Measurements from ENCODE around the gene DOCK2. TPM values are rescaled to one million over a fixed set of nuclear protein-coding genes. Genes with fewer than 3 reads are reported as not detected.

Gene DOCK2
- polyA plus RNA-seq, 1 of the 3 experiments (the other 2 are of a cell fraction): 3.8 TPM

DNA sequence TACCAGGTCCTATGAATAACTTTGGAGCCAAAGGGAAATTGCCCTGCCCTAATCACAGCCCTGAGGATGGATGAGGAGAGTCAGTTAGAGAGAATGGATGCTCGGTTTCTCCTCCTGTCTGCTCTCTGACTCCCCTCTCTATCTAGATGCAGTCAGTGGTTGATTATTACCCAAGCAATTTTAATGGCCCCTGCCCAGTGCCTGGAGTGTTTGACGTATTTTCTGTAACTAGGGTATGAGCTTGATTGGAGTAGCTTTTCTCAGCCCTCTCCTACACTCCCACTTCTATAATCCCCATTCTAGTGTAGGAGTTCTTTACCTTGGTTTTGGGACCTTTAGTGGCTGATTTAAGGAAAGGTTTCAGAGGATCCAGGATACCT lies 60.4 kb downstream of the DOCK2 start:
- no peaks in the 10 kb centered on the region for H4K20me1 ChIP-seq (ENCODE audit: insufficient read depth)
- peak overlapping the region; percentile 87 to 96; a peak in 3 of 4 replicates for H3K27ac ChIP-seq (ENCODE audit: low read depth in 2 of 2, low read length in 1 of 2)
- CTCF ChIA-PET: no interaction called here
- H3K36me3 ChIP-seq (replicated peaks in 1 of 2; ENCODE audit: control insufficient read depth in 1 of 2, insufficient read depth in 2 of 2, low read length in 1 of 2): no peaks in the 10 kb centered on the region
- H3K79me2 ChIP-seq (ENCODE audit: insufficient read depth): peaks cover 9% of the 10 kb centered on the region; the same call in 1 of the 2 replicates
- H3K9ac ChIP-seq: peak overlapping the region; percentile 70; the same call in 1 of the 2 replicates
- peaks cover 34% of the 10 kb centered on the region for H3F3A ChIP-seq (replicated peaks; ENCODE audit: insufficient read depth)
- POLR2A ChIA-PET: no interaction called here
- no peaks in the 10 kb centered on the region for H3K27me3 ChIP-seq (ENCODE audit: insufficient read depth)
- H3K4me1 ChIP-seq (ENCODE audit: control insufficient read depth in 1 of 2, insufficient read depth in 2 of 2, low read depth in 1 of 2, low read length in 1 of 2): peaks cover 14 to 37% of the 10 kb centered on the region in 2 experiments
- TF ChIP-seq RFX5 (IDR thresholded peaks at IDR 0.05; ENCODE audit: low read length) (no peak), MXI1 (IDR thresholded peaks at IDR 0.05; ENCODE audit: low read depth, low read length) (no peak), FOXJ3 (CRISPR knock-in tag; IDR thresholded peaks at IDR 0.05) (no peak), GATA2 (CRISPR knock-in tag; IDR thresholded peaks at IDR 0.05) (no peak), TAF1 (IDR thresholded peaks at IDR 0.05; ENCODE audit: borderline replicate concordance, low read depth, low read length) (no peak)
- TF ChIP-seq, protein P1, sequence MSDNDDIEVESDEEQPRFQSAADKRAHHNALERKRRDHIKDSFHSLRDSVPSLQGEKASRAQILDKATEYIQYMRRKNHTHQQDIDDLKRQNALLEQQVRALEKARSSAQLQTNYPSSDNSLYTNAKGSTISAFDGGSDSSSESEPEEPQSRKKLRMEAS (IDR thresholded peaks at IDR 0.05; ENCODE audit: low read depth): no peak
- no peak overlapping the region for H2AFZ ChIP-seq (ENCODE audit: low read depth)
- no peaks in the 10 kb centered on the region for H3K9me2 ChIP-seq
- H3K4me3 ChIP-seq (ENCODE audit: low read depth in 2 of 2, low read length in 1 of 2): no peak overlapping the region
- DNase-seq: no peak
- peak overlapping the region; percentile 56; the same call in 1 of the 2 replicates for H3K4me2 ChIP-seq
- H3K9me3 ChIP-seq: no peaks in the 10 kb centered on the region
- 78% methylated on average over 2 of the region's 2 CpGs for WGBS (ENCODE audit: low lambda C conversion rate)

- ChIA-PET CTCF (interaction anchor here (1.1 kb wide), 1 partner anchor 19 kb away, joined by 4 read pairs; no protein-coding TSS in a partner anchor), POLR2A (no interaction called here)
- Histone ChIP-seq H3K4me3 (ENCODE audit: low read depth in 2 of 2, low read length in 1 of 2) (no peak overlapping the region), H3F3A (replicated peaks; ENCODE audit: insufficient read depth) (peaks cover 34% of the 10 kb centered on the region), H3K79me2 (ENCODE audit: insufficient read depth) (peaks cover 9% of the 10 kb centered on the region; the same call in 1 of the 2 replicates), H3K9ac (no peak overlapping the region), H3K4me2 (peak overlapping the region; percentile 56; the same call in 1 of the 2 replicates), H3K36me3 (replicated peaks in 1 of 2; ENCODE audit: control insufficient read depth in 1 of 2, insufficient read depth in 2 of 2, low read length in 1 of 2) (no peaks in the 10 kb centered on the region), H2AFZ (ENCODE audit: low read depth) (no peak overlapping the region), H3K9me3 (no peaks in the 10 kb centered on the region), H4K20me1 (ENCODE audit: insufficient read depth) (no peaks in the 10 kb centered on the region), H3K4me1 (ENCODE audit: control insufficient read depth in 1 of 2, insufficient read depth in 2 of 2, low read depth in 1 of 2, low read length in 1 of 2) (peaks cover 14 to 42% of the 10 kb centered on the region in 2 experiments), H3K27ac (ENCODE audit: low read depth in 2 of 2, low read length in 1 of 2) (peak overlapping the region; percentile 87 to 96; a peak in 3 of 4 replicates), H3K27me3 (ENCODE audit: insufficient read depth) (no peaks in the 10 kb centered on the region), H3K9me2 (no peaks in the 10 kb centered on the region)
- WGBS (ENCODE audit: low lambda C conversion rate): 76% methylated on average over 3 of the region's 3 CpGs
- no peak for DNase-seq
- TF ChIP-seq GATA2 (CRISPR knock-in tag; IDR thresholded peaks at IDR 0.05): no peak
- no peak for TF ChIP-seq FOXJ3 (CRISPR knock-in tag; IDR thresholded peaks at IDR 0.05)
- TF ChIP-seq RCOR1 (IDR thresholded peaks at IDR 0.05; ENCODE audit: low read length): no peak
- TF ChIP-seq, protein P2, sequence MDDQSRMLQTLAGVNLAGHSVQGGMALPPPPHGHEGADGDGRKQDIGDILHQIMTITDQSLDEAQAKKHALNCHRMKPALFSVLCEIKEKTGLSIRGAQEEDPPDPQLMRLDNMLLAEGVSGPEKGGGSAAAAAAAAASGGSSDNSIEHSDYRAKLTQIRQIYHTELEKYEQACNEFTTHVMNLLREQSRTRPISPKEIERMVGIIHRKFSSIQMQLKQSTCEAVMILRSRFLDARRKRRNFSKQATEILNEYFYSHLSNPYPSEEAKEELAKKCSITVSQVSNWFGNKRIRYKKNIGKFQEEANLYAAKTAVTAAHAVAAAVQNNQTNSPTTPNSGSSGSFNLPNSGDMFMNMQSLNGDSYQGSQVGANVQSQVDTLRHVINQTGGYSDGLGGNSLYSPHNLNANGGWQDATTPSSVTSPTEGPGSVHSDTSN (IDR thresholded peaks at IDR 0.05): no peak
- TF ChIP-seq FOXM1 (IDR thresholded peaks at IDR 0.05; ENCODE audit: low read depth): no peak
- no peak for TF ChIP-seq TCF12 (IDR thresholded peaks at IDR 0.05)
- no peak for TF ChIP-seq NFIC (IDR thresholded peaks at IDR 0.05; ENCODE audit: borderline replicate concordance)
- no peak for TF ChIP-seq TAF1 (IDR thresholded peaks at IDR 0.05; ENCODE audit: borderline replicate concordance, low read depth, low read length)
- TF ChIP-seq, protein P1 (IDR thresholded peaks at IDR 0.05; ENCODE audit: low read depth): no peak
- TF ChIP-seq USF1 (IDR thresholded peaks at IDR 0.05; ENCODE audit: borderline replicate concordance, low read depth): no peak
- no peak for TF ChIP-seq SIN3A (IDR thresholded peaks at IDR 0.05; ENCODE audit: borderline replicate concordance, low read depth, low read length)
- TF ChIP-seq TEAD4 (IDR thresholded peaks at IDR 0.05; ENCODE audit: borderline replicate concordance, insufficient read depth): no peak
- TF ChIP-seq MXI1 (IDR thresholded peaks at IDR 0.05; ENCODE audit: low read depth, low read length): no peak
- TF ChIP-seq SMC3 (IDR thresholded peaks at IDR 0.05; ENCODE audit: low read depth, low read length): no peak
- no peak for TF ChIP-seq ELF1 (IDR thresholded peaks at IDR 0.05)
Measured at GRCh38 chr5:169697976-169698375, 60.9 kb downstream of the DOCK2 start.

Measured in SK-N-SH (cell line).